ENCODE data around the gene SRSF7. TPM values are rescaled to one million over a fixed set of nuclear protein-coding genes. Genes with fewer than 3 reads are reported as not detected.
A peak's percentile ranks its signal among the peaks of the same experiment; 100 is the strongest.
"Not testable (repeated sequence)": the region's sequence is repeated elsewhere in the genome, so short reads cannot be mapped to it uniquely, and the experiment has no call there.

SRSF7 gene
- polyA plus RNA-seq (ENCODE audit: insufficient read length), result 102 TPM

- DNase-seq, result peak; percentile 100
These were observed at the start of gene SRSF7 for GRCh38 chr2:38750891-38751595. Gene SRSF7, minus strand, starts transcription at chr2:38751361. Its CDS starts 105 bp downstream, at chr2:38751256.

GRCh38 chr2:38797953-38798352 lies 46.8 kb upstream of the SRSF7 start:
- DNase-seq, result no peak

GRCh38 chr2:38797250-38797676 lies 46.1 kb upstream of the SRSF7 start:
- no peak for DNase-seq

- not testable (repeated sequence) for DNase-seq
These were observed 43.9 kb upstream of the SRSF7 start for GRCh38 chr2:38795016-38795415.

GRCh38 chr2:38794235-38794946 lies 43.2 kb upstream of the SRSF7 start:
- no peak for DNase-seq

- DNase-seq, result no peak
These were observed 42.4 kb upstream of the SRSF7 start for GRCh38 chr2:38793511-38793910.

- no peak for DNase-seq
These were observed 41.6 kb upstream of the SRSF7 start for GRCh38 chr2:38792751-38793150.

- not testable (repeated sequence) for DNase-seq
These were observed 41.2 kb upstream of the SRSF7 start for GRCh38 chr2:38792321-38792720.

GRCh38 chr2:38791744-38792143 lies 40.6 kb upstream of the SRSF7 start:
- DNase-seq, result no peak

GRCh38 chr2:38789691-38790090 lies 38.5 kb upstream of the SRSF7 start:
- DNase-seq, result no peak

- no peak for DNase-seq
These were observed 37.1 kb upstream of the SRSF7 start for GRCh38 chr2:38788306-38788705.

GRCh38 chr2:38783586-38783985 lies 32.4 kb upstream of the SRSF7 start:
- no peak for DNase-seq

- DNase-seq, result no peak
These were observed 27.5 kb upstream of the SRSF7 start for GRCh38 chr2:38778687-38779082.

- DNase-seq, result no peak
These were observed 25.4 kb upstream of the SRSF7 start for GRCh38 chr2:38776531-38776930.

- DNase-seq, result no peak
These were observed 24.7 kb upstream of the SRSF7 start for GRCh38 chr2:38775921-38776225.

GRCh38 chr2:38775097-38775920 lies 24.1 kb upstream of the SRSF7 start:
- no peak for DNase-seq

GRCh38 chr2:38771632-38772031 lies 20.5 kb upstream of the SRSF7 start:
- no peak for DNase-seq

- DNase-seq, result no peak
These were observed 14.4 kb upstream of the SRSF7 start for GRCh38 chr2:38765551-38765950.

GRCh38 chr2:38765149-38765548 lies 14.0 kb upstream of the SRSF7 start:
- no peak for DNase-seq

- DNase-seq, result no peak
These were observed 12.6 kb upstream of the SRSF7 start for GRCh38 chr2:38763728-38764127.

- no peak for DNase-seq
These were observed 12.1 kb upstream of the SRSF7 start for GRCh38 chr2:38763228-38763627.

- DNase-seq, result not testable (repeated sequence)
These were observed 4.7 kb upstream of the SRSF7 start for GRCh38 chr2:38755891-38756290.

- DNase-seq, result no peak
These were observed 3.3 kb upstream of the SRSF7 start for GRCh38 chr2:38754506-38754905.

Measured in hindlimb muscle (tissue), 1 donor.